KOPT-K1 (cell line): Measurements from ENCODE around the gene METRN.
"Not testable (repeated sequence)": the region's sequence is repeated elsewhere in the genome, so short reads cannot be mapped to it uniquely, and the experiment has no call there.

Experiments
- H3K27ac ChIP-seq: fragments of 200-600 bp; sonication (generic); 2 replicates; pipeline ENCODE4 v1.5.1; 2016; ENCODE audit warnings: antibody characterized with exemption, mild to moderate bottlenecking, low read depth, low read length; ENCODE audit not compliant: poor library complexity, severe bottlenecking
- H3K36me3 ChIP-seq: fragments of 200-600 bp; sonication (generic); 2 replicates; pipeline ENCODE4 v1.5.1; 2017; ENCODE audit warnings: antibody characterized with exemption, mild to moderate bottlenecking, low read length, moderate library complexity; ENCODE audit not compliant: insufficient read depth
- H3K9me3 ChIP-seq: fragments of 200-600 bp; sonication (generic); 2 replicates; pipeline ENCODE4 v1.5.1; 2017; ENCODE audit warnings: antibody characterized with exemption, low read length, mild to moderate bottlenecking; ENCODE audit not compliant: insufficient read depth, poor library complexity, severe bottlenecking

METRN gene

DNA sequence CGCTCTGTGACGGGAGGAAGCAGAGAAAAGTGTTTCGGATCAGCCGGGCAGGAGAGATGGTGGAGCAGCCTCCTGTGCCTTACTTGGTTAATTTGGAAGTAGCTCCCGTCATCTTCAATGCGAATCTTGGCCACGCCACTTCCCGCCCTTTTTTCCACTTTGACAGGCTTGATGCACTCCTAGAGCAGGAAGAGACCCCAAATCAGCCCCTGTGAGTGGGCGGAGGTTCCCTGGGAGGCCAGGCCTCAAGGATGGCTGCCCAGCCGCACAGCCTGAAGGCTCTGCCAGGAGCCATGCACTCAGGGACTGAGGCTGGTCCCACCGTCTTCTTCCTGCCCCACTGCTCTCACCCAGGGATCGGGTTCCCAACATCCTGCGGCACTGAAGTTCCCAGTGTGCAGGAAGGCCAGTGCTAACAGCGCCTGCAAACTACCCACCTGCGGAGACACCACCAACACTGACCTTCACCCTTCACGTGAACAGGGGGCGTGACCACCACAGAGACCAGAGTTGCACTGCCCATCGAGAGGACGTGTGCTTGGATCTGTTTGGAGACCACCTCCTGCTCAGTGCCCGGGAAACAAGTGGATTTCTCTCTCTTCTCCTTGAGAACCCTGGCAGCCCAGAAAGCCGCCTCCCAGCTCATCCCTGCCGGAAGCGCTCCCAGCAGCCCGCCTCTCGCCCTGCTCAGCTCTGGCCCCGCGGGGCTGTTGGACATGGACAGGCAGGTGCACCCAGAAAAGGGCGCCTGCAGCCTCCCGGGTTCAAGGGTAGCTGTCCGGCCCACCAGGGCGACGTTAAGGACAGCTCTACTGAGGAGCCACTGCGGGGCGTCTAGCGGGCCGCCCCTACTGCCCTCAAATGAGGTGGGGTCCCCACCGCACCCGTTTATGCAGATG is 24.9 kb downstream of the METRN start:
- peak overlapping the region; percentile 70 for H3K27ac ChIP-seq
- peaks cover 31% of the 10 kb centered on the region for H3K36me3 ChIP-seq
- no peaks in the 10 kb centered on the region for H3K9me3 ChIP-seq

DNA sequence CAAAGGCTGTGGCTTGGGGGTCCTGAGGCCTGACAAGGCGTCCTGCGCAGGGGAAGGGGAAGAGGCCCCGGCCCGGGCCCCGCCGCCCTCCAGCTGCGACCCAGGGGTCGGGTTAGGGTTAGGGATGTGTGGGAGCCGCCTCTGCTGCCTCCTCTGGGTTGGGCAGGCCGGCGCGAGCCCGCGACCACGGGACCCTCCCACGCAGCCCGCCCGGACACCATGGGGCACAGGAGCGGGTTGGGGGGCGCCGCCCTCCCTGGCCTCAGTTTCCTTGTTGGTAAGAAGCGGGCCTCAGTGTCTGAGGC is 25.5 kb downstream of the METRN start:
- Histone ChIP-seq H3K9me3 (no peaks in the 10 kb centered on the region), H3K36me3 (peaks cover 26% of the 10 kb centered on the region), H3K27ac (peak overlapping the region; percentile 70)

DNA sequence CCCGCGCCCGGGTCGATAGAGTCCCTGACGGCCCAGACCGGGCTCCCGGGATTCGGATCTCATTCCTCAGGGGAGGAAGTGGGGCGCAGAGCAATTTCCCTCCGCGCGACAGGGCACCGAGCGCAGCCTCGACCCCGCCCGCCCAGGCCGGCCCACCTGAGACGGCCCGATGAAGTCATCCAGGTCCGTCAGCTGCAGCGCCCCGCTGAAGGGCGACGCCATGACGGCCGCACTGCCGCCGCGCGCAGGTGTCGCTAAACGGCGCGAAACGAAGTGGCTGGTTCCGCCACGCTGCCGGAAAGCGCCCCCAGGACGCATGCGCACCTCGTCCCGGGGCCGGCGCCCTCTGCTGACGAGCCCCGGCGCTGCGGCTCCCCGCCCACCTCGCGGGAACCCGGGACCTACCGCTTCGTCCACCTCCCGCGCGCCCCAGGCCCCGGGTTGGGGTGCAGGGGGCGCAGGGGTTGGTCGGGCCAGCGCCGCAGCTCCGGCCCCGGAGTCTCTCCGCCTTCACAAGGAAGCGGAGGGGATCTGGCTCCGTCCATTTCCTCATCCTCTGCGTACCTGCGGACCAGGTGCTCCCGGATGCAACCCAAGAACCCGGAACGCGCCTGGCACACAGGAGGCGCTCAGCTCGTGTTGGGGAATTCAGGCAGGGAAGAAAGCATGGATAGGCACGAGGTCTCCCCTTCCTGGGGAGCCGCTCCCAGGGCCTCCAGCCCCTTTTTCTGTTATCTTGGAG is 26.0 kb downstream of the METRN start, which contains the start of gene CIAO3:
Gene CIAO3, minus strand, starts transcription at position 234 of the 742 bp plus-strand sequence. Its CDS starts 12 bp downstream, at position 222.
- no peaks in the 10 kb centered on the region for H3K9me3 ChIP-seq
- peak within 1 kb of the TSS; percentile 70 for H3K27ac ChIP-seq
- H3K36me3 ChIP-seq: peaks cover 21% of the 10 kb centered on the region

DNA sequence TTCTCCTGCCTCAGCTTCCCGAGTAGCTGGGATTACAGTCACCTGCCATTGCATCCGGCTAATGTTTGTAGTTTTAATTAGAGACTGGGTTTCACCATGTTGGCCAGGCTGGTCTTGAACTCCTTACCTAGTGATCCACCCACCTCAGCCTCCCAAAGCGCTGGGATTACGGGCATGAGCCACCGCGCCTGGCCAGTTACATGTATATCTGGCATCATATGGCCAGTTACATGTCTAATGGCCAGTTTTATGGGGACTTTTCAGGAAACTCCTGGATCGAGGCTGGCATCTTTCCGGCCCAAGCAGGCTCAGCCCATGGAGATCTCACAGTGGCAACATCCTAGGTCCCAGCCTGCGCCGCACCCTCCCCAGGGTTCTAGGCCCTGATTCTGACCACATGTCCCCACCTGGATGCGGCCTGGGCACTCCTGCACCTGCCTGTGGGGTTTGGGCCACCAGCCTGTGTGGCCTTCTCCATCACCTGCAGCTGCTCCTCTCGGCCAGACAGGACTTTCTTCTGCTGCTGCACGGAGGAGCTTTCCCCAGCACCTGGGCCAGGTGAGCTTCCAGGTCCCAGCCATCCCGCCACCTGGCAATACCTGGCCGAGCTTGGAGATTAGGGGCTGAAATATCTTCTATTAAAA is 27.2 kb downstream of the METRN start:
- Histone ChIP-seq H3K36me3 (peaks cover 9% of the 10 kb centered on the region), H3K27ac (no peak overlapping the region)

DNA sequence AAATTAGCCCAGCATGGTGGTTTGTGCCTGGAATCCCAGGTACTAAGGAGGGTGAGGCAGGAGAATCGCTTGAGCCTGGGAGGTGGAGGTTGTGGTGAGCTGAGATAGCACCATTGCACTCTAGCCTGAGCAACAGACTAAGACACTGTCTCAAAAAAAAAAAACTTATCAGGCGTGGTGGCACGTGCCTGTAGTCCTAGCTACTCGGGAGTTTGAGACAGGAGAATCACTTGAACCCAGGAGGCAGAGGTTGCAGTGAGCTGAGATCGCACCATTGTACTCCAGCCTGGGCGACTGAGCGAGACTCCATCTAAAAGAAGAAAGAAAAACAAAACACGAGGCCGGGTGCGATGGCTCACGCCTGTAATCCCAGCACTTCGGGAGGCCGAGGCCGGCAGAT is 28.0 kb downstream of the METRN start:
- H3K9me3 ChIP-seq, H3K36me3 ChIP-seq, H3K27ac ChIP-seq: not testable (repeated sequence)

More for the DNA sequence above, 27.2 kb downstream of the METRN start:
- no peaks in the 10 kb centered on the region for H3K9me3 ChIP-seq

DNA sequence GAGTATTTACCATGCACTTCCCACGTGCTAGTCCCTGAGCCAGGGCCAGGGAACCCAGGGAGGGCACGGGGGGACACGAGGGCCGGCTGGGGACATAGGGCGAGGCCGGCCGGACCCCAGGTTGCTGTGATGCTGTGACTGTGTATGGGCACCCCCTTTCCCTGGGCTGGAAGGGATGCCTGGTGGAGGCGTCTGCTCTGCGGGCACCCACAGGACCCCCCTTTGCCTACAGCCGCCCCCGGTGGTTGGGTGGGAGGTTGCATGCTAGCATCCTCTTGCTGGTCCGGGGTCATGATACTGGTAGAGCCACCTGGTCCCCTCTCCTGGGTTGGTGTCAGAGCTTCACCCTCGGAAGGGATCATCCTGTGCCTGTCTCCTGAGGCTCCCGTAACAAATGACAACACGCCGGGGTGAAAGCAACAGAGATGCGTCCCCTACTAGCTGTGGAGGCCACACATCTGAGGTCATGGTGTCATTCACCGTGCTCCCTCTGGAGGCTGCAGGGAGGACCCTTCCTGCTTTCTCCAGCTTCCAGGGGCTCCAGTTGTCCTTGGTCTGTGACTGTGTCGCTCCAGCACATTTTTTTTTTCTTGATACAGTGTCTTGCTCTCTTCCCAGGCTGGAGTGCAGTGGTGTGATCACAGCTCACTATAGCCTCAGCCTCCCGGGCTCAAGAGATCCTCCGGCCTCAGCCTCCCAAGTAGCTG is 29.0 kb downstream of the METRN start:
- Histone ChIP-seq H3K27ac (no peak overlapping the region), H3K36me3 (no peaks in the 10 kb centered on the region), H3K9me3 (no peaks in the 10 kb centered on the region)

DNA sequence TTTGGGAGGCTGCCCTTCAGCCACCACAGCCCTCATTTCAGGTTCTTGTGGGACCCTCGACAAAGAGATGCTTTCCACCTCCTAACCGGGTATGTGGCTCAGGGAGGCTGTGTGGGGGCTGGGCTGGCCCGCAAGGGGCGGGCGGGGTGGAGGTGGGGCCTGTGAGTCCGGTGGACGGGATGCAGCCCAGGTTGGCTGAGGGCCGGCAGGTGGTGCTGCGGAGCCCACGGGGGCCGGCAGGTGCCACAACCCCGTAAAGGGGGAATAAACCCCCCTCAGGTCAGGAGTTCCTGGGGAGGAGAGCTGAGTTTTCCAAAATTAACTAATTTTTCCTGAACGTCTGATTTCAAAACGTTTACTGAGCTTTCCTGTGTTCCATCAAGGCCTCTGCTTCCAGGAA is 30.8 kb downstream of the METRN start:
- Histone ChIP-seq H3K36me3 (no peaks in the 10 kb centered on the region), H3K9me3 (no peaks in the 10 kb centered on the region), H3K27ac (no peak overlapping the region)

DNA sequence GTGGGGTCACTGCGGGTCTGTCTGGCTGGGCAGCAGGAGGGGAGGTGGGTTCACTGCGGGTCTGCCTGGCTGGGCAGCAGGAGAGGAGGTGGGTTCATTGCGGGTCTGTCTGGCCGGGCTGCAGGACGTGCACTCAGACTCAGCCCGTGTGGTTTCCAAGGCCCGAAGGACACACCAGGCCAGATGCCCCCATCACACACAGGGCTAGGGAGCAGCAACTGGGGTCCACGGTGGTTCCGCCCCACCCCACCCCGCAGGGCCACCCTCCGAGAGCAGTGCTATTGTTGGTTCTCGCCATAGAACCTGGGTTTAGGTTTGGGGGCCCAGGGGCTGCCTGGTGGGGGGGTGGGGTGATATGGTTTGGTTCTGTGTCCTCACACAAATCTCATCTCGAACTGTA is 31.7 kb downstream of the METRN start:
- no peaks in the 10 kb centered on the region for H3K9me3 ChIP-seq
- no peaks in the 10 kb centered on the region for H3K36me3 ChIP-seq
- no peak overlapping the region for H3K27ac ChIP-seq

DNA sequence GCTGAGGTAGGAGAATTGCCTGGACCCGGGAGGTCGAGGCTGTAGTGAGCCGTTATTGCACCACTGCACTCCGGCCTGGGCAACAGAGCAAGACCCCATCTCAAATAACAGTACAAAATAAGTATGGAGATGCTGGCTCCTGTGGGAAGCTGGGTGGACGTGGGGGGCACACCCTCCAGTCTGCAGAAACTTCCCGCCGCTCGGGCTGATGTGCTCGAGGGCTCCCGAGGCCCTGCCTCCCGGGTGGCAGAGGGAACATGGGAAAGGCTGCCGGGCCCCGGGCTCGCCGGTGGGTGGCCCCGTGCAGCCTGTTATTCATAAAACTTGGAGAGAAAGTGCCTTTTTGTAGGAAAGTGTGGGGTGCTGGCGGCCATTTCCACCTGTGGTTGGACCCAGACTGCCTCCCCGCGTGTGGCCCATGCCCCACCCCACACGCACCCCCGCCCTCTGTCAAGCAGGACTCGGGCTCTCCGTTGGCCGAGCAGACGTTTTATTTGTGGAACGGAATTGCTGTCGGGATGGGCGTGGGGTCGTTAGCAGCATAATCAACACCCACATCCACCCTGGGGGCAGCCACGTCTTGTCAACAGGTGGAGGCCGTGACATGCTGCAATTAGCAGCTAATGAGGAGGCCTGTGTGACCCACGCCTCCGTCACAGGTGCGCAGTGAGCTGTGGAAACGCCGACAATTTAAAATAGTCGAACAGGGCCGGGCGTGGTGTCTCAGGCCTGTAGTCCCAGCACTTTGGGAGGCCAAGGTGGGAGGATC is 33.2 kb downstream of the METRN start:
- no peak overlapping the region for H3K27ac ChIP-seq
- H3K36me3 ChIP-seq: no peaks in the 10 kb centered on the region
- no peaks in the 10 kb centered on the region for H3K9me3 ChIP-seq

DNA sequence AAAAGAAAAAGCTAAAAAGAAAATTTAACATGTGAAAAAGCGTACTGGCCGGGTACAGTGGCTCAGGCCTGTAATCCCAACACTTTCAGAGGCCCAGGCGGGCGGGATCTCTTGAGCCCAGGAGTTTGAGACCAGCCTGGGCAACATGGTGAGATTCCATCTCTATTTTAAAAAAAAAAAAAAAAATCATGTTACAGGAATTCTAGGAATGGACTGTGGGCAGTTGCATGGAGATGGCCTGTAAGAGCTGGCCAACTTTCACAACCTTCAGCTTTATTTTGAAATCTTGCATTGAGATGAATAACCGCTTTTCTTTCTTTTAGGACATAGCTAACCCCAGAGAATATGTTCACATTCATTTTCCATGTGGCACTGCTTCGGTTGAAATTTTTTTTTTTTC is 34.1 kb downstream of the METRN start:
- no peaks in the 10 kb centered on the region for H3K9me3 ChIP-seq
- no peaks in the 10 kb centered on the region for H3K36me3 ChIP-seq
- no peak overlapping the region for H3K27ac ChIP-seq

DNA sequence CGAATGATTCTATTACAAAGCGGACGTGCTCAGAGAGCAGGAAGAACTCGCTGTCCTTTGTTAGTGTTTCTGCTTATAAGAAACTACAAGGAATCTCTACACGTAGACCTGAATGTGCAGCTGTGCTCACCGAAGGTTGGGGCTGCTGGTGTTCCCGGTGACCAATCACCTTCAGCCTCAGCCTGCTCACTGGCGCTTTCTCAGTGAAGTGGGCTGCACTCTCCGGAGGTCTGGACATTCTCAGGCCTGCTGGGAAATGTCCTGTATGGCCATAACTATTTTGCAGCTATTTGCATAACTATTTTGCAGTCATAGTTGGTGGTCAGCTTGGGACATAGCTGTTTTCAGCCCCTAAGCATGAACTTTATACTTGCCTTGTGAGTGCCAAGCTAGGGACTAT is 35.6 kb downstream of the METRN start:
- H3K9me3 ChIP-seq: no peaks in the 10 kb centered on the region
- no peaks in the 10 kb centered on the region for H3K36me3 ChIP-seq
- no peak overlapping the region for H3K27ac ChIP-seq

DNA sequence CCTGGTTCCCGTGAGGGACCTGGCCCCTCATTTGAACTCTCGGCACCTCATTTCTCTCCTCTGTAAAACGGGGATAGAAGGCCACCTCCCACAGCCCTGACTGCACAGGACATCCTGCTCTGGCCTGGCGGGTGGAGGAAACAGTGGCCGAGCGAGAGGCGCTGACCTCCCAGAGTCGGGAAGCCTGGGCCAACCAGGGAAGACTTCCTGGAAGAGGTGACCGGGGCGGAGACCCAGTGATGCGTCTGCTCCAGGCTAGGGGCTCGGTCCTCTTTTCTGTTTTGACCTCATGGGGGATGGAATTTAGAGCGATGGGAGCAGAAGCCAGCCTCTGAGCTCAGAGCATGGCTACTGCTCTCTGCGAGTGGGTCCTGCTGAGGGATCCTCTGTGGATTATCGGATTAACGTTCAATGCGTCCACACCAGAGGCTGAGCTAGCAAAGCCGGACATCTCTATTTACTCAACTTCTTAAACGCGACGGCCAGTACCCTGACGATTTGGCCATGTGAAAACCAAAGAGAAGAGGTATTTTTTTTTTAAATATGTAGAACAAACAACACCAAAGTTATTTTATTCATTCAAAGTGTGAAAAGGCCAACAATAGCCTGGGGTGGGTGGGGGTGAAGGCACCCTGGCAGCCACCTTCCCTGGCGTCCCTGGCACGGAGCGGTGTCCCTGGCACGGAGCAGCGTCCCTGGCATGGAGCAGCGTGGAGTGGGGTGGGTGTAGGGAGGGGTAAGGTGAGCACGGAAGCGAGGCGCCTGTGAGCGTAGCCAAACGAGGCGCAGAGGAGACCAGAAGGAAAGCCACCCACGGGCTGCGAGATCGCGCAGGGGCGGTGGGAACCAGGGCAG is 36.5 kb downstream of the METRN start:
- Histone ChIP-seq H3K9me3 (no peaks in the 10 kb centered on the region), H3K36me3 (no peaks in the 10 kb centered on the region), H3K27ac (no peak overlapping the region)

DNA sequence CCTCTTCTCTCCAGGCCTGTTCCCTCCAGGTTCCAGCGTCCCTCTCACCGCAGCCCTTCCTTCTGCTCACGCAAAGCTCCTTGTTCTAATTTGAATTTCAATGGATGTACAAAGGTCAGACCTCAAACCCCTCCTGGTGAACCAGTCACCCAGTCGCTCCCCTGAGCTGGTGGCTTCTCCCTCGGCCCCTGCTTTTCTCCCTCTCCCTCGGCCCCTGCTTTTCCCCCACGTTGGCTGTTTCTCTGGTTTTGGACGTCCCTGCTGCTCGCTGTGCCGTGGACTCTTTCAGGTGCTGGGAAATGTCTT is 37.0 kb downstream of the METRN start:
- no peak overlapping the region for H3K27ac ChIP-seq
- H3K36me3 ChIP-seq: no peaks in the 10 kb centered on the region
- H3K9me3 ChIP-seq: no peaks in the 10 kb centered on the region

DNA sequence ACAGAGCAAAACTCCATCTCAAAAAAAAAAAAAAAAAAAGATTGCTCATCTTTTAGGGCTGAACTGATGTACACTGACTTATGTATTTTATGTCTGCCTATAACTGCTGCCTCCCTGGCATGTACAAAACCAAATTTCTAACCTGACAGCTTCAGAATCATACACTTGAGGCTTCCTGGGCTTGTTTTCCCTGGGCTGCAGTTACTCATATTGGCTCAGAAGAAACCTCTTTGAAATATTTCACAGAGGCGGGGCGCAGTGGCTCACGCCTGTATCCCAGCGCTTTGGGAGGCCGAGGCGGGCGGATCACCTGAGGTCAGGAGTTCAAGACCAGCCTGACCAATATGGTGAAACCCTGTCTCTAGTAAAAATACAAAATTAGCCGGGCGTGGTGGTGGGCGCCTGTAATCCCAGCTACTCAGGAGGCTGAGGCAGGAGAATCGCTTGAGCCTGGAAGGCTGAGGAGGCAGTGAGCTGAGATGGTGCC is 39.2 kb downstream of the METRN start:
- not testable (repeated sequence) for H3K36me3 ChIP-seq, H3K9me3 ChIP-seq, H3K27ac ChIP-seq
